ENCODE results near the gene SMYD2.

SMYD2 gene

GRCh38 chr1:214331827-214332423 is 51.0 kb downstream of the SMYD2 start:
- Histone ChIP-seq H4K8ac (ENCODE audit: low read depth, low read length) (no peak overlapping the region), H2BK5ac (ENCODE audit: low read length) (no peak overlapping the region), H3K14ac (ENCODE audit: low read length) (no peak overlapping the region), H2BK15ac (ENCODE audit: low read length) (no peak overlapping the region), H2BK120ac (ENCODE audit: low read depth, low read length) (no peak overlapping the region), H3K23ac (ENCODE audit: low read depth, low read length, poor library complexity) (no peak overlapping the region), H3K9me3 (replicated peaks in 1 of 2; ENCODE audit: control insufficient read depth in 2 of 2, insufficient read depth in 1 of 2, low read depth in 1 of 2, low read length in 2 of 2) (no peaks in the 10 kb centered on the region), H3K27me3 (ENCODE audit: control insufficient read depth in 3 of 3, insufficient read depth in 3 of 3, low read depth in 1 of 3, low read length in 3 of 3) (no peaks in the 10 kb centered on the region), H4K91ac (ENCODE audit: low read depth, low read length, poor library complexity) (no peak overlapping the region), H2BK12ac (ENCODE audit: low read length) (no peak overlapping the region), H3K4me1 (ENCODE audit: control insufficient read depth in 2 of 2, insufficient read depth in 1 of 2, low read depth in 1 of 2, low read length in 2 of 2) (peaks cover 0 to 5% of the 10 kb centered on the region in 2 donors), H3K79me1 (ENCODE audit: low read depth, low read length) (no peaks in the 10 kb centered on the region), H3K36me3 (replicated peaks in 1 of 2; ENCODE audit: control insufficient read depth in 2 of 2, insufficient read depth in 2 of 2, low read length in 2 of 2) (peaks cover 0 to 47% of the 10 kb centered on the region in 2 donors), H3K9ac (ENCODE audit: low read depth, low read length, poor library complexity) (no peak overlapping the region), H2AFZ (ENCODE audit: low read length) (no peak overlapping the region), H3K4me3 (ENCODE audit: low read length in 2 of 2) (no peak overlapping the region), H3K4ac (ENCODE audit: low read length) (no peak overlapping the region), H3K18ac (ENCODE audit: low read length) (no peak overlapping the region), H3K4me2 (ENCODE audit: insufficient read depth, low read length, poor library complexity, severe bottlenecking) (no peak overlapping the region), H3K27ac (replicated peaks; ENCODE audit: low read length) (no peak overlapping the region), H2AK5ac (ENCODE audit: low read depth, low read length) (peak overlapping the region; percentile 1)
- no CpG with 5 or more reads among the region's 9 CpGs for WGBS, 2 donors (ENCODE audit: extremely low coverage in 2 of 2, insufficient read length in 2 of 2, insufficient replicate concordance in 1 of 2)
- DNase-seq (ENCODE audit: low spot score): no peak

DNA sequence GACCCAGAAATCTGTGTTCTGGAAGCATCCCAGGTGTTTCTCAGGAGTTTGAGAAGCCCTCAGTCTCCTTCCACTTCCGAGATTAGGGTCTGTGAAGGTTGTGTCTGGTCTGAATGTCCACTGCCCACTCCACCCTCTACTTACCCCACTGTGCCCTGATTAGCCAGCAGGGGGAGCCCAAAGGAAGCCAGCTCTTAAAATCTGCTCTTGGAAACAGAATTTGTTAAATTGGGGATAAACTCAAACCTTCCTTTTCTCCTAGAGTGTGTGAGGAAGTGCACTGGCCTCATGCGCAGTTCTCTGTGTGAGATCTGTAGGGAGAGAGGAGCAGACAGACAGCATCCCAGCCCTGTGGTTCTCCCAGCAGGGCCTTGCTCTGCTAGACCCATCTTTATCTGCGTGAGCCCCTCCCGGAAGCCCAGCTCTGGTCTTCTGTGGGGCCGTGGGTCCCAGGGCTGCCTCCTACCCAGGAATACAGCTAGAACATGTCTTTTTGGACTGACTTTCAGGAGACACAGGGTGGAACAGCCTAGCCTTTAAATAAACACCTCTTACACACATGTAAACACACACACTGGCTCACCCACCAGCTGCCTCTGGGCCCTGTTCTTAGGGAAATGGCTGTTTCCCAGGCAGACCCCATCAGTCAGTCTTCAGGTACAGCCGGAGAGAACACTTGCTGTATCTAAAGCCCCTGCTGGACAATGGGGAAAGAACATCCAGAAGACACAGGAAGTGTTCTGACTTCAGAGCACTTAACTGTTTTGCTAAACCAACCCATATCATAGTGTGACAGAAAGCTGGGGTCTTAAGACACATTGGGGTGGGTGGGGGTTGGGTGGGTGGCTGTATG is 52.2 kb downstream of the SMYD2 start:
- H3K4ac ChIP-seq (ENCODE audit: low read length): no peak overlapping the region
- H2BK12ac ChIP-seq (ENCODE audit: low read length): no peak overlapping the region
- H3K36me3 ChIP-seq (replicated peaks in 1 of 2; ENCODE audit: control insufficient read depth in 2 of 2, insufficient read depth in 2 of 2, low read length in 2 of 2): peaks cover 0 to 43% of the 10 kb centered on the region in 2 donors
- H3K27me3 ChIP-seq (ENCODE audit: control insufficient read depth in 3 of 3, insufficient read depth in 3 of 3, low read depth in 1 of 3, low read length in 3 of 3): no peaks in the 10 kb centered on the region
- no peaks in the 10 kb centered on the region for H3K9me3 ChIP-seq (replicated peaks in 1 of 2; ENCODE audit: control insufficient read depth in 2 of 2, insufficient read depth in 1 of 2, low read depth in 1 of 2, low read length in 2 of 2)
- no peak overlapping the region for H2BK120ac ChIP-seq (ENCODE audit: low read depth, low read length)
- no peak overlapping the region for H3K14ac ChIP-seq (ENCODE audit: low read length)
- no peak overlapping the region for H3K4me3 ChIP-seq (ENCODE audit: low read length in 2 of 2)
- peaks cover 7% of the 10 kb centered on the region in 2 donors for H3K4me1 ChIP-seq (ENCODE audit: control insufficient read depth in 2 of 2, insufficient read depth in 1 of 2, low read depth in 1 of 2, low read length in 2 of 2)
- H3K27ac ChIP-seq (replicated peaks; ENCODE audit: low read length): no peak overlapping the region
- H3K4me2 ChIP-seq (ENCODE audit: insufficient read depth, low read length, poor library complexity, severe bottlenecking): no peak overlapping the region
- no peak overlapping the region for H2BK5ac ChIP-seq (ENCODE audit: low read length)
- no peak overlapping the region for H4K91ac ChIP-seq (ENCODE audit: low read depth, low read length, poor library complexity)
- no peak overlapping the region for H3K18ac ChIP-seq (ENCODE audit: low read length)
- H2AK5ac ChIP-seq (ENCODE audit: low read depth, low read length): no peak overlapping the region
- peak overlapping the region; percentile 21 for H2AFZ ChIP-seq (ENCODE audit: low read length)
- no peak overlapping the region for H3K23ac ChIP-seq (ENCODE audit: low read depth, low read length, poor library complexity)
- peak; percentile 54 for DNase-seq (ENCODE audit: low spot score)
- no peaks in the 10 kb centered on the region for H3K79me1 ChIP-seq (ENCODE audit: low read depth, low read length)
- no peak overlapping the region for H2BK15ac ChIP-seq (ENCODE audit: low read length)
- no CpG with 5 or more reads among the region's 6 CpGs for WGBS, 2 donors (ENCODE audit: extremely low coverage in 2 of 2, insufficient read length in 2 of 2, insufficient replicate concordance in 1 of 2)
- no peak overlapping the region for H3K9ac ChIP-seq (ENCODE audit: low read depth, low read length, poor library complexity)
- no peak overlapping the region for H4K8ac ChIP-seq (ENCODE audit: low read depth, low read length)

- H3K18ac ChIP-seq (ENCODE audit: low read length): no peak overlapping the region
- no CpG with 5 or more reads among the region's 4 CpGs for WGBS, 2 donors (ENCODE audit: extremely low coverage in 2 of 2, insufficient read length in 2 of 2, insufficient replicate concordance in 1 of 2)
- H4K91ac ChIP-seq (ENCODE audit: low read depth, low read length, poor library complexity): no peak overlapping the region
Observed at GRCh38 chr1:214335567-214335966, 54.6 kb downstream of the SMYD2 start.

GRCh38 chr1:214337015-214337414 is 56.1 kb downstream of the SMYD2 start:
- H3K79me1 ChIP-seq (ENCODE audit: low read depth, low read length): no peaks in the 10 kb centered on the region
- H2BK12ac ChIP-seq (ENCODE audit: low read length): no peak overlapping the region
- H3K36me3 ChIP-seq (replicated peaks in 1 of 2; ENCODE audit: control insufficient read depth in 2 of 2, insufficient read depth in 2 of 2, low read length in 2 of 2): peaks cover 0 to 13% of the 10 kb centered on the region in 2 donors
- no peak for DNase-seq (ENCODE audit: low spot score)
- WGBS, 2 donors (ENCODE audit: extremely low coverage in 2 of 2, insufficient read length in 2 of 2, insufficient replicate concordance in 1 of 2): no CpG with 5 or more reads among the region's 2 CpGs
- H3K27ac ChIP-seq (replicated peaks; ENCODE audit: low read length): peak overlapping the region; percentile 40
- H3K23ac ChIP-seq (ENCODE audit: low read depth, low read length, poor library complexity): no peak overlapping the region
- H2AK5ac ChIP-seq (ENCODE audit: low read depth, low read length): no peak overlapping the region
- H3K18ac ChIP-seq (ENCODE audit: low read length): no peak overlapping the region
- H4K91ac ChIP-seq (ENCODE audit: low read depth, low read length, poor library complexity): no peak overlapping the region
- H2BK5ac ChIP-seq (ENCODE audit: low read length): no peak overlapping the region
- no peak overlapping the region for H2AFZ ChIP-seq (ENCODE audit: low read length)
- no peaks in the 10 kb centered on the region for H3K27me3 ChIP-seq (ENCODE audit: control insufficient read depth in 3 of 3, insufficient read depth in 3 of 3, low read depth in 1 of 3, low read length in 3 of 3)
- H3K14ac ChIP-seq (ENCODE audit: low read length): no peak overlapping the region
- H3K4ac ChIP-seq (ENCODE audit: low read length): no peak overlapping the region
- H2BK15ac ChIP-seq (ENCODE audit: low read length): no peak overlapping the region
- no peak overlapping the region for H2BK120ac ChIP-seq (ENCODE audit: low read depth, low read length)
- peaks cover 7% of the 10 kb centered on the region in 2 donors for H3K4me1 ChIP-seq (ENCODE audit: control insufficient read depth in 2 of 2, insufficient read depth in 1 of 2, low read depth in 1 of 2, low read length in 2 of 2)
- H3K9me3 ChIP-seq (replicated peaks in 1 of 2; ENCODE audit: control insufficient read depth in 2 of 2, insufficient read depth in 1 of 2, low read depth in 1 of 2, low read length in 2 of 2): no peaks in the 10 kb centered on the region
- no peak overlapping the region for H3K9ac ChIP-seq (ENCODE audit: low read depth, low read length, poor library complexity)
- H4K8ac ChIP-seq (ENCODE audit: low read depth, low read length): no peak overlapping the region
- no peak overlapping the region for H3K4me3 ChIP-seq (ENCODE audit: low read length in 2 of 2)
- H3K4me2 ChIP-seq (ENCODE audit: insufficient read depth, low read length, poor library complexity, severe bottlenecking): no peak overlapping the region

More at GRCh38 chr1:214335567-214335966, 54.6 kb downstream of the SMYD2 start:
- H3K4me1 ChIP-seq (ENCODE audit: control insufficient read depth in 2 of 2, insufficient read depth in 1 of 2, low read depth in 1 of 2, low read length in 2 of 2): peaks cover 7% of the 10 kb centered on the region in 2 donors
- H3K27me3 ChIP-seq (ENCODE audit: control insufficient read depth in 3 of 3, insufficient read depth in 3 of 3, low read depth in 1 of 3, low read length in 3 of 3): no peaks in the 10 kb centered on the region
- H2BK15ac ChIP-seq (ENCODE audit: low read length): no peak overlapping the region
- H3K4me3 ChIP-seq (ENCODE audit: low read length in 2 of 2): no peak overlapping the region
- no peak for DNase-seq (ENCODE audit: low spot score)
- no peak overlapping the region for H3K27ac ChIP-seq (replicated peaks; ENCODE audit: low read length)
- H2AK5ac ChIP-seq (ENCODE audit: low read depth, low read length): no peak overlapping the region
- no peaks in the 10 kb centered on the region for H3K79me1 ChIP-seq (ENCODE audit: low read depth, low read length)
- H3K14ac ChIP-seq (ENCODE audit: low read length): no peak overlapping the region
- H3K4me2 ChIP-seq (ENCODE audit: insufficient read depth, low read length, poor library complexity, severe bottlenecking): no peak overlapping the region
- H3K36me3 ChIP-seq (replicated peaks in 1 of 2; ENCODE audit: control insufficient read depth in 2 of 2, insufficient read depth in 2 of 2, low read length in 2 of 2): peaks cover 0 to 23% of the 10 kb centered on the region in 2 donors
- no peak overlapping the region for H2BK120ac ChIP-seq (ENCODE audit: low read depth, low read length)
- H4K8ac ChIP-seq (ENCODE audit: low read depth, low read length): no peak overlapping the region
- no peak overlapping the region for H2BK12ac ChIP-seq (ENCODE audit: low read length)
- no peak overlapping the region for H3K9ac ChIP-seq (ENCODE audit: low read depth, low read length, poor library complexity)
- no peak overlapping the region for H3K23ac ChIP-seq (ENCODE audit: low read depth, low read length, poor library complexity)
- no peak overlapping the region for H2BK5ac ChIP-seq (ENCODE audit: low read length)
- no peak overlapping the region for H2AFZ ChIP-seq (ENCODE audit: low read length)
- no peaks in the 10 kb centered on the region for H3K9me3 ChIP-seq (replicated peaks in 1 of 2; ENCODE audit: control insufficient read depth in 2 of 2, insufficient read depth in 1 of 2, low read depth in 1 of 2, low read length in 2 of 2)
- H3K4ac ChIP-seq (ENCODE audit: low read length): no peak overlapping the region
